ENCODE measurements around the gene PPFIA1.
"Not testable (repeated sequence)": the region's sequence is repeated elsewhere in the genome, so short reads cannot be mapped to it uniquely, and the experiment has no call there.

PPFIA1 gene

GRCh38 chr11:70251659-70252321, 18.7 kb upstream of the PPFIA1 start:
- no peak for DNase-seq (ENCODE audit: low spot score)

GRCh38 chr11:70252844-70253243, 17.6 kb upstream of the PPFIA1 start:
- DNase-seq (ENCODE audit: low spot score): no peak

- DNase-seq (ENCODE audit: low spot score): no peak
Observed at GRCh38 chr11:70255477-70256116, 14.9 kb upstream of the PPFIA1 start.

GRCh38 chr11:70259077-70259476, 11.4 kb upstream of the PPFIA1 start:
- peak; percentile 49 for DNase-seq (ENCODE audit: low spot score)

- DNase-seq (ENCODE audit: low spot score): no peak
Observed at GRCh38 chr11:70262951-70263350, 7.5 kb upstream of the PPFIA1 start.

- no peak for DNase-seq (ENCODE audit: low spot score)
Observed at GRCh38 chr11:70263363-70263762, 7.1 kb upstream of the PPFIA1 start.

- DNase-seq (ENCODE audit: low spot score): no peak
Observed at GRCh38 chr11:70265341-70265740, 5.1 kb upstream of the PPFIA1 start.

GRCh38 chr11:70267405-70267950, 3.0 kb upstream of the PPFIA1 start:
- DNase-seq (ENCODE audit: low spot score): no peak

GRCh38 chr11:70268526-70268925, 2.0 kb upstream of the PPFIA1 start:
- no peak for DNase-seq (ENCODE audit: low spot score)

- DNase-seq (ENCODE audit: low spot score): peak; percentile 63
Observed at GRCh38 chr11:70270877-70271648, 573 bp downstream of the PPFIA1 start.

- DNase-seq (ENCODE audit: low spot score): no peak
Observed at GRCh38 chr11:70271649-70271953, 1.1 kb downstream of the PPFIA1 start.

- DNase-seq (ENCODE audit: low spot score): no peak
Observed at GRCh38 chr11:70272009-70272408, 1.5 kb downstream of the PPFIA1 start.

- DNase-seq (ENCODE audit: low spot score): no peak
Observed at GRCh38 chr11:70278994-70279393, 8.5 kb downstream of the PPFIA1 start.

- no peak for DNase-seq (ENCODE audit: low spot score)
Observed at GRCh38 chr11:70281156-70281609, 10.7 kb downstream of the PPFIA1 start.

GRCh38 chr11:70282012-70282411, 11.5 kb downstream of the PPFIA1 start:
- no peak for DNase-seq (ENCODE audit: low spot score)

- no peak for DNase-seq (ENCODE audit: low spot score)
Observed at GRCh38 chr11:70288721-70289120, 18.2 kb downstream of the PPFIA1 start.

- no peak for DNase-seq (ENCODE audit: low spot score)
Observed at GRCh38 chr11:70289582-70289981, 19.1 kb downstream of the PPFIA1 start.

- DNase-seq (ENCODE audit: low spot score): no peak
Observed at GRCh38 chr11:70290361-70291065, 20.0 kb downstream of the PPFIA1 start.

GRCh38 chr11:70292166-70292565, 21.7 kb downstream of the PPFIA1 start:
- DNase-seq (ENCODE audit: low spot score): no peak

GRCh38 chr11:70292863-70293262, 22.4 kb downstream of the PPFIA1 start:
- DNase-seq (ENCODE audit: low spot score): no peak

GRCh38 chr11:70295166-70295565, 24.7 kb downstream of the PPFIA1 start:
- DNase-seq (ENCODE audit: low spot score): not testable (repeated sequence)

GRCh38 chr11:70296681-70297080, 26.2 kb downstream of the PPFIA1 start:
- no peak for DNase-seq (ENCODE audit: low spot score)

Data from HuH-7 (cell line).